MCF 10A (cell line): ENCODE measurements around the gene MED13L. TPM values are rescaled to one million over a fixed set of nuclear protein-coding genes. Genes with fewer than 3 reads are reported as not detected.
"Not testable (repeated sequence)": the region's sequence is repeated elsewhere in the genome, so short reads cannot be mapped to it uniquely, and the experiment has no call there.

ENCODE experiments used
- BruUV-seq: library from RNA; stranded (reverse); fragments of 400-500 nt; replicated peaks from 2 replicates; lab custom pipeline; 2021; lab: Mats Ljungman, UMichigan
- CTCF ChIA-PET: fragments of 300-600 bp; sonication (Branson Sonifier 250); formaldehyde crosslinking; extraction: SDS; loops from one replicate; lab custom pipeline; 2021; ENCODE audit warnings: antibody characterized with exemption, inconsistent platforms; lab: Yijun Ruan, JAX
- POLR2A ChIA-PET: fragments of 300-600, 350-650 bp; sonication (Branson Sonifier 250); formaldehyde crosslinking; extraction: SDS; loops from one replicate; lab custom pipeline; 2020; ENCODE audit warnings: antibody characterized with exemption, inconsistent platforms; lab: Yijun Ruan, JAX
- DNase-seq: peaks from one replicate; pipeline ENCODE4 v3.0.0-alpha.2; 2018; ENCODE audit not compliant: unreplicated experiment
- H3K27ac Mint-ChIP-seq: one replicate; pipeline ENCODE4 v1.8.0; 2022; ENCODE audit warnings: mild to moderate bottlenecking, low read depth, mixed read lengths; ENCODE audit not compliant: unreplicated experiment
- H3K27me3 Mint-ChIP-seq: one replicate; pipeline ENCODE4 v1.8.0; 2022; ENCODE audit warnings: mixed read lengths; ENCODE audit not compliant: insufficient read depth, unreplicated experiment
- H3K36me3 Mint-ChIP-seq: one replicate; pipeline ENCODE4 v1.8.0; 2022; ENCODE audit warnings: mild to moderate bottlenecking, moderate library complexity, mixed read lengths; ENCODE audit not compliant: insufficient read depth, unreplicated experiment
- H3K4me1 Mint-ChIP-seq: one replicate; pipeline ENCODE4 v1.8.0; 2022; ENCODE audit warnings: mixed read lengths; ENCODE audit not compliant: insufficient read depth, unreplicated experiment
- H3K4me3 Mint-ChIP-seq: one replicate; pipeline ENCODE4 v1.8.0; 2022; ENCODE audit warnings: mild to moderate bottlenecking, moderate library complexity, mixed read lengths; ENCODE audit not compliant: unreplicated experiment
- H3K9me3 Mint-ChIP-seq: one replicate; pipeline ENCODE4 v1.8.0; 2022; ENCODE audit warnings: mixed read lengths; ENCODE audit not compliant: unreplicated experiment
- intact Hi-C: fragments of 100-400 bp; cut with micrococcal nuclease; formaldehyde crosslinking; loops from 2 replicates; pipeline ENCODE4 v1.14.1; 2022
- total RNA-seq: library from RNA; stranded (reverse); gene quantifications from 2 replicates; pipeline ENCODE4 v1.2.3, GENCODE V29; 2022
- TF ChIP-seq, protein P1 (sequence below): fragments of 200-600 bp; IDR thresholded peaks from one replicate; pipeline ENCODE4 v1.8.0; 2022; ENCODE audit warnings: antibody characterized with exemption, mild to moderate bottlenecking; ENCODE audit not compliant: unreplicated experiment

The MED13L gene
- total RNA-seq, 1 experiment from 2014 or later = 91.6 TPM

DNA sequence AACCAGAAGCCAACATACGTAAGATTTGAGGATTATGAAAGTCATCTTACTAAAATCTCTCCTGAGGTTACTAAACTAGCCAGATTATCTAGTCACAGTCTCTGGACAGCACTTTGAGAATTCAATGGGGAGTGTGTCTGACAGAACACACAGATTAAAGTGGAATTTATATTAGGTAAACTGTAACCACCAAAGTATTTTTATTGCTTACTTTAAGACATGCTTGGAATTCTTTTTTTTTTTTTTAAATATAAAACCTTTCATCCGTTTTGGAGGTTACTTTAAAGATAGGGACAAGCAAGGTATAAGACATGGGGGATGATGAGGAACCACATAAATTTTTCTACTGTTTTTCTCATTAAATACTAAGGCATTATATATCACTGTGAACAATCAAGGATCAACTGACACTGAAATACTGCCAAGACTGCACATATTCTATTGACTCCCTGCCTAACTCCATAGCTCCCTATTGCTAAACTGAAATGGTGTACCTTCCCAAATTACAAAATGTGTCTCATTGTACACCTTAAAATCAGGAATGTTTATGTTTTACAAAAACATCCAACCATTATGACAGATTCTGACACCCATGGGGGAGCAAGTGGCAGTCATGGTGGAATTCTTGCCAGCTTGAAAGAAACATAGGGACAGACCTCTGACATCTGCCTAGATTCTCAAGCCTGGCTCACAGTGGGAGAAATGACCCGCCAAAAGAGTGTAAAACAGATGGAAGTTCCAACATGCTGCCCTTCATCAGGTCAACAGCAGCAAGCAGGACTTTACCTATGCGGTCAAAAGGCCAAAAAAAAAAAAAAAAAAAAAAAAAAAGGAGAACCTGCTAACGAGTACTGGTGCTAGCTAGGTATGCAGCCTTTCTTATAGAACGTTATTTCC lies 239.3 kb downstream of the MED13L start:
- DNase-seq = no peak
- no peaks in the 10 kb centered on the region for H3K9me3 Mint-ChIP-seq
- ChIA-PET CTCF (interaction anchor here (0.7 to 0.9 kb wide), 2 partner anchors 10 to 22 kb away, joined by 3 read pairs; no protein-coding TSS in a partner anchor), POLR2A (interaction anchor here (0.7 to 1.0 kb wide), 3 partner anchors 10 to 83 kb away, joined by 3 read pairs; no protein-coding TSS in a partner anchor)
- no peaks in the 10 kb centered on the region for H3K27me3 Mint-ChIP-seq
- intact Hi-C loops = no loop called here
- no peak overlapping the region for H3K27ac Mint-ChIP-seq
- no peaks in the 10 kb centered on the region for H3K4me1 Mint-ChIP-seq
- no TSS peak for BruUV-seq
- H3K4me3 Mint-ChIP-seq = no peak overlapping the region
- peaks cover 5% of the 10 kb centered on the region for H3K36me3 Mint-ChIP-seq
- TF ChIP-seq, protein P1, sequence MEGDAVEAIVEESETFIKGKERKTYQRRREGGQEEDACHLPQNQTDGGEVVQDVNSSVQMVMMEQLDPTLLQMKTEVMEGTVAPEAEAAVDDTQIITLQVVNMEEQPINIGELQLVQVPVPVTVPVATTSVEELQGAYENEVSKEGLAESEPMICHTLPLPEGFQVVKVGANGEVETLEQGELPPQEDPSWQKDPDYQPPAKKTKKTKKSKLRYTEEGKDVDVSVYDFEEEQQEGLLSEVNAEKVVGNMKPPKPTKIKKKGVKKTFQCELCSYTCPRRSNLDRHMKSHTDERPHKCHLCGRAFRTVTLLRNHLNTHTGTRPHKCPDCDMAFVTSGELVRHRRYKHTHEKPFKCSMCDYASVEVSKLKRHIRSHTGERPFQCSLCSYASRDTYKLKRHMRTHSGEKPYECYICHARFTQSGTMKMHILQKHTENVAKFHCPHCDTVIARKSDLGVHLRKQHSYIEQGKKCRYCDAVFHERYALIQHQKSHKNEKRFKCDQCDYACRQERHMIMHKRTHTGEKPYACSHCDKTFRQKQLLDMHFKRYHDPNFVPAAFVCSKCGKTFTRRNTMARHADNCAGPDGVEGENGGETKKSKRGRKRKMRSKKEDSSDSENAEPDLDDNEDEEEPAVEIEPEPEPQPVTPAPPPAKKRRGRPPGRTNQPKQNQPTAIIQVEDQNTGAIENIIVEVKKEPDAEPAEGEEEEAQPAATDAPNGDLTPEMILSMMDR = no peak

DNA sequence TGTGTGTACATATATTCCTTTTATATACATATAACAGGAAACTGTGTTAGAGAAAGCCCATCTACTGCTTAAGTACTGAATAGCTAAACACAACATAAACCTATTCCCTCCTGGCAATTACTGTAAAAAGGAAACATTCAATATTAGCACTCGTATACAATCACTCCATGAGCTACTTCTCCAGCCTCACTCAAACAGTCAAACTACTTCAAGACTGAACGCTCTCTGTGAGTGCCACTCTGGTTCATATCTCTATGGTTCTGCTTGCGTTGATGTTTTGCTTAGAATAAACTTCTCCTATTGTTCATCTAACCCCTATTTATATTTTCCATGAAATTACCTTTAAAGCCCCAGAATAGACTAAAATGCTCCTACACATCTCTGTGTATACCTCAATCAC lies 243.7 kb downstream of the MED13L start:
- Mint-ChIP-seq H3K36me3 (peaks cover 5% of the 10 kb centered on the region), H3K4me3 (no peak overlapping the region), H3K9me3 (no peaks in the 10 kb centered on the region), H3K4me1 (peaks cover 8% of the 10 kb centered on the region), H3K27me3 (no peaks in the 10 kb centered on the region), H3K27ac (no peak overlapping the region)
- no peak for DNase-seq
- intact Hi-C loops = no loop called here
- ChIA-PET POLR2A (no interaction called here), CTCF (no interaction called here)
- no TSS peak for BruUV-seq
- TF ChIP-seq, protein P1 = no peak

DNA sequence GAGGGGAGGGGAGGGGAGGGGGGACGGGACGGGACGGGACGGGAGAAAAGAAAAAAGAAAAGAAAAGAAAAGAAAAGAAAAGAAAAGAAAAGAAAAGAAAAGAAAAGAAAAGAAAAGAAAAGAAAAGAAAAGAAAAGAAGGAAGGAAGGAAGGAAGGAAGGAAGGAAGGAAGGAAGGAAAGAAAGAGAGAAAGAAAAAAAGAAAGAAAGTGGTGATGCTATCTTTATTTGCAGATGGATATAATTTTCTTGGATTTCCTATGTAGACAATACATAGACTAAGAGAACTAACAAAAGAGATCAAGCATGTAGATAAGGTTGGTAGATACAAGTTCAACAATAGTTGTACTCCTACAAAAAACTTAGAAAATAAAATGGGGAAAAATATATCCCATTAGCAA lies 245.9 kb downstream of the MED13L start:
- DNase-seq, intact Hi-C loops, H3K9me3 Mint-ChIP-seq, H3K27ac Mint-ChIP-seq, H3K36me3 Mint-ChIP-seq, H3K4me3 Mint-ChIP-seq, BruUV-seq, H3K27me3 Mint-ChIP-seq: not testable (repeated sequence)
- peaks cover 12% of the 10 kb centered on the region for H3K4me1 Mint-ChIP-seq
- ChIA-PET POLR2A (interaction anchor here (1.2 kb wide), 1 partner anchor 238 kb away, joined by 4 read pairs; no protein-coding TSS in a partner anchor), CTCF (interaction anchor here (0.7 kb wide), 1 partner anchor 429 kb away, joined by 3 read pairs; no protein-coding TSS in a partner anchor)

DNA sequence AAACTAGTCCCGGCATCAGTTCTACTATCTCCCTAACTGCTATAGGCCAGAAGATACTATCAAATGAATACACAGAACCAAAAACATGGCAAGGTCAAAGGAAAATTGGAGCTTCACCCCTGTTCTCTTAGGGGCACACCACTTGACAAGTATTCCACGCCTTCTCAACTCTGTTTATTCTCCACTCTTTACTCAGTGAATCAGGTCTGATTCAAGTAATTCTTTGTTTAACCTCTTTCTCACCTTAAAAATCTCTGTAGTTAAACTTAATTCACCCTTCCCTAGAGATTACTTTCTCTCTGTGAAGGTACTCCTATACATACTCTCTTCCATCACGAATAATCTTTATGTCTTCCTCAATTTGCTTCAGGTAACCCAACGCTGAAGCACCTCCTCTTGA lies 248.9 kb downstream of the MED13L start:
- BruUV-seq = no TSS peak
- POLR2A ChIA-PET = interaction anchor here (0.7 to 2.0 kb wide), 2 partner anchors 11 to 102 kb away, joined by 4 to 6 read pairs; no protein-coding TSS in a partner anchor
- no peak overlapping the region for H3K4me3 Mint-ChIP-seq

More for the DNA sequence above, 248.9 kb downstream of the MED13L start:
- DNase-seq = no peak
- H3K27ac Mint-ChIP-seq = no peak overlapping the region
- CTCF ChIA-PET = interaction anchor here (0.5 to 1.2 kb wide), 5 partner anchors 10 to 260 kb away, joined by 3 read pairs; no protein-coding TSS in a partner anchor
- intact Hi-C loops = no loop called here
- H3K27me3 Mint-ChIP-seq = no peaks in the 10 kb centered on the region
- TF ChIP-seq, protein P1 = no peak
- peaks cover 12% of the 10 kb centered on the region for H3K4me1 Mint-ChIP-seq
- H3K36me3 Mint-ChIP-seq = no peaks in the 10 kb centered on the region
- H3K9me3 Mint-ChIP-seq = no peaks in the 10 kb centered on the region
